GM10248 (cell line): ENCODE data around the gene DPRX.

Source experiments
- CTCF ChIA-PET: fragments of 300-600 bp; sonication (Branson Sonifier 250); formaldehyde crosslinking; extraction: SDS; loops from one replicate; lab custom pipeline; 2021; ENCODE audit warnings: antibody characterized with exemption; lab: Yijun Ruan, JAX
- POLR2A ChIA-PET: fragments of 350-650 bp; sonication (Branson Sonifier 250); formaldehyde crosslinking; extraction: SDS; loops from one replicate; lab custom pipeline; 2020; ENCODE audit warnings: antibody characterized with exemption; lab: Yijun Ruan, JAX
- DNase-seq: peaks from one replicate; pipeline ENCODE4 v3.0.0; 2012; ENCODE audit errors: extremely low spot score
- CTCF ChIP-seq: IDR thresholded peaks from 2 replicates; pipeline ENCODE4 v1.5.1; 2012; ENCODE audit warnings: mild to moderate bottlenecking, low read depth; ENCODE audit errors: extremely low read depth, missing control alignments, control extremely low read depth

The DPRX gene, protein sequence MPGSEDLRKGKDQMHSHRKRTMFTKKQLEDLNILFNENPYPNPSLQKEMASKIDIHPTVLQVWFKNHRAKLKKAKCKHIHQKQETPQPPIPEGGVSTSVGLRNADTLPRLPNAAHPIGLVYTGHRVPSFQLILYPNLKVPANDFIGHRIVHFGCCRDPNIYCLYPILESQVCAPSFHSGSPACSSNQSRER

GRCh38 chr19:53631949-53632407 lies at the start of gene DPRX:
DPRX (plus strand) TSS chr19:53631999; CDS start chr19:53632107, 108 bp downstream.
- ChIA-PET POLR2A (no interaction called here), CTCF (no interaction called here)
- no peak for DNase-seq
- no peak for TF ChIP-seq CTCF

DNA sequence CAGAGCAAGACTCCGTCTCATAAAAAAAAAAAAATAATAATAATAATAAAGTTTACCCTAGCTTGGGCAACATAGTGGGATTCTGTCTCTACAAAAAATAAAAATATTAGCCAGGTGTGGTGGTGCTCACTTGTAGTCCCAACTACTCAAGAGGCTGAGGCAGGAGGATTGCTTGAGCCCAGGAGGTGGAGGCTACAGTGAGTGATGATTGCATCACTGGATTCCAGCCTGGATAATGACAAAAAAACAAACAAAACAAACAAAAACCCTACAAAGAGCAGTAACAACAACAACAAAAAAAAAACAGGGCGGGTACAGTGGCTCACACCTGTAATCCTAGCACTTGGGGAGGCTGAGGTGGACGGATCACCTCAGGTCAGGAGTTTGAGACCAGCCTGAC lies 48.6 kb upstream of the DPRX start:
- ChIA-PET CTCF (no interaction called here), POLR2A (no interaction called here)
- no peak for DNase-seq
- no peak for TF ChIP-seq CTCF

DNA sequence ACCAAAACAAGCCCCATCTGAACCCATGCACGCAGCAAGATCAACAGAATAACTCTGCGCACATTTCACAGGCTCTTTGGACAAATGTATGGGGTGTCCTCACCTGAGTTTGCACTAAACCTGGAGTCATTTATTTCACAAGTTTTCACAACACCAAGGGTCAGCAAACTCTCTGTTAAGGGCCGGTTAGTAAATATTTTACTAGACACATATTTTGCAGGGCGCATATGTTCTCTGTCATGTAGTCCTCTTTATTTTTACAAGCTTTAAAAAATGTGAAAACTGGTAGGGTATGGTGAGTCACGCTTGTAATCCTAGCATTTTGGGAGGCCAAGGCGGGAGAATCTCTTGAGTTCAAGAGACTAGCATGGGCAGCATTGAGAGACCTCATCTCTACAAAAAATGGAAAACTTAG lies 45.5 kb upstream of the DPRX start:
- ChIA-PET CTCF (no interaction called here), POLR2A (no interaction called here)
- no peak for DNase-seq
- TF ChIP-seq CTCF: no peak

- ChIA-PET POLR2A (no interaction called here), CTCF (no interaction called here)
- no peak for TF ChIP-seq CTCF
- no peak for DNase-seq
These were observed 36.8 kb upstream of the DPRX start for GRCh38 chr19:53594811-53595509.

- ChIA-PET CTCF (no interaction called here), POLR2A (no interaction called here)
- no peak for TF ChIP-seq CTCF
- no peak for DNase-seq
These were observed 36.3 kb upstream of the DPRX start for GRCh38 chr19:53595510-53595867.

GRCh38 chr19:53596056-53596455 lies 35.7 kb upstream of the DPRX start:
- ChIA-PET POLR2A (no interaction called here), CTCF (no interaction called here)
- no peak for TF ChIP-seq CTCF
- no peak for DNase-seq
